HCT116 (cell line): ENCODE measurements around the gene CDC14A. TPM values are rescaled to one million over a fixed set of nuclear protein-coding genes. Genes with fewer than 3 reads are reported as not detected.

Experiments used
- ATAC-seq: fragments of 200-7000 bp; cut with Tn5 transposase; 2 replicates; pipeline ENCODE4 v1.9.1; 2020; ENCODE audit warnings: mild to moderate bottlenecking, moderate library complexity
- BruUV-seq: library from RNA; stranded (reverse); fragments of 400-500 nt; replicated peaks from 2 replicates; lab custom pipeline; 2021; lab: Mats Ljungman, UMichigan
- CTCF ChIA-PET: fragments of 300-600 bp; sonication (Branson Sonifier 250); formaldehyde crosslinking; loops from one replicate; lab custom pipeline; 2021; ENCODE audit warnings: antibody characterized with exemption; lab: Charles Lee
- POLR2A ChIA-PET: fragments of 300-600, 350-600 bp; sonication (Branson Sonifier 250); formaldehyde crosslinking; loops from one replicate; lab custom pipeline; 2021; ENCODE audit warnings: antibody characterized with exemption; lab: Charles Lee
- RAD21 ChIA-PET, 2 experiments: fragments of 300-600 bp; sonication (Branson Sonifier 250); formaldehyde crosslinking; loops; one replicate each; lab custom pipeline; 2023; ENCODE audit warnings: low total read pairs in 2 of 2; ENCODE audit not compliant: uncharacterized antibody in 2 of 2, unreplicated experiment in 2 of 2, low non-redundant PET in 1 of 2; lab: Charles Lee
- DNase-seq: peaks from one replicate; pipeline ENCODE4 v3.0.0-alpha.2; 2010; ENCODE audit warnings: low read depth, low spot score
- H2AFZ ChIP-seq: fragments of 200-600 bp; shearing (Covaris generic), sonication (generic); 2 replicates; pipeline ENCODE4 v1.6.1; 2017; ENCODE audit warnings: low read depth, mixed run types, mixed read lengths, antibody characterized with exemption, low read length; ENCODE audit not compliant: poor library complexity, severe bottlenecking
- H3K27ac ChIP-seq: 2 replicates; pipeline ENCODE4 v1.5.1; 2012; ENCODE audit warnings: low read depth, low read length
- H3K27me3 ChIP-seq: fragments of 200-600 bp; sonication (generic); 2 replicates; pipeline ENCODE4 v1.6.1; 2016; ENCODE audit warnings: mixed run types, low read length, mixed read lengths; ENCODE audit not compliant: insufficient read depth
- H3K36me3 ChIP-seq, 2 experiments: fragments of 200-500 bp in 1 of 2; fragments of 200-600 bp in 1 of 2; sonication (Bioruptor generic) in 1 of 2; sonication (generic) in 1 of 2; 2 replicates each; pipeline versions ENCODE4 v1.5.1 to v1.6.1; 2014 to 2016; ENCODE audit warnings: low read length in 2 of 2, inconsistent platforms in 1 of 2, mixed read lengths in 1 of 2, mixed run types in 1 of 2; ENCODE audit not compliant: insufficient read depth in 2 of 2, control insufficient read depth in 1 of 2
- H3K4me1 ChIP-seq, 2 experiments: fragments of 200-600 bp in 1 of 2; sonication (generic) in 1 of 2; 2 replicates each; pipeline versions ENCODE4 v1.5.1 to v1.6.1; 2012 to 2017; ENCODE audit warnings: low read length in 2 of 2, inconsistent platforms in 1 of 2, mild to moderate bottlenecking in 1 of 2, mixed read lengths in 1 of 2, mixed run types in 1 of 2, moderate library complexity in 1 of 2; ENCODE audit not compliant: insufficient read depth in 2 of 2, control insufficient read depth in 1 of 2
- H3K4me2 ChIP-seq: fragments of 200-600 bp; sonication (generic); 2 replicates; pipeline ENCODE4 v1.6.1; 2017; ENCODE audit warnings: mixed run types, low read length, mixed read lengths
- H3K4me3 ChIP-seq, 2 experiments: fragments of 200-600 bp in 1 of 2; sonication (generic) in 1 of 2; replicated peaks in 1 of 2; 2 replicates each; pipeline ENCODE4 v1.5.1; 2011 to 2016; ENCODE audit warnings: low read length in 2 of 2, control low read depth in 1 of 2, low read depth in 1 of 2, mild to moderate bottlenecking in 1 of 2, mixed read lengths in 1 of 2, mixed run types in 1 of 2
- H3K79me2 ChIP-seq: fragments of 200-600 bp; sonication (generic); 2 replicates; pipeline ENCODE4 v1.6.1; 2017; ENCODE audit warnings: mild to moderate bottlenecking, mixed run types, low read length, moderate library complexity, mixed read lengths; ENCODE audit not compliant: insufficient read depth
- H3K9ac ChIP-seq: fragments of 200-600 bp; sonication (generic); 2 replicates; pipeline ENCODE4 v1.6.1; 2016; ENCODE audit warnings: low read length, mixed read lengths
- H3K9me2 ChIP-seq: fragments of 200-600 bp; sonication (generic), shearing (Covaris generic); 2 replicates; pipeline ENCODE4 v1.6.1; 2017; ENCODE audit warnings: mixed run types, mild to moderate bottlenecking, moderate library complexity; ENCODE audit not compliant: insufficient read depth
- H3K9me3 ChIP-seq, 2 experiments: fragments of 200-500 bp in 1 of 2; fragments of 200-600 bp in 1 of 2; sonication (Bioruptor generic) in 1 of 2; sonication (generic) in 1 of 2; 2 replicates each; pipeline ENCODE4 v1.6.1; 2014 to 2017; ENCODE audit warnings: low read length in 2 of 2, mixed read lengths in 2 of 2, inconsistent platforms in 1 of 2, low read depth in 1 of 2, mild to moderate bottlenecking in 1 of 2, mixed run types in 1 of 2, moderate library complexity in 1 of 2; ENCODE audit not compliant: control insufficient read depth in 1 of 2, insufficient read depth in 1 of 2
- H4K20me1 ChIP-seq: fragments of 200-600 bp; sonication (generic), shearing (Covaris generic); 2 replicates; pipeline ENCODE4 v1.6.1; 2017; ENCODE audit warnings: mixed run types, mild to moderate bottlenecking, moderate library complexity; ENCODE audit not compliant: insufficient read depth
- ATF3 ChIP-seq: IDR thresholded peaks from 2 replicates; pipeline ENCODE4 v1.6.1; 2012
- EGR1 ChIP-seq: IDR thresholded peaks from 2 replicates; pipeline ENCODE4 v1.6.1; 2012; ENCODE audit warnings: low read depth
- ELF1 ChIP-seq: IDR thresholded peaks from 2 replicates; pipeline ENCODE4 v1.6.1; 2012; ENCODE audit warnings: low read depth, borderline replicate concordance
- EZH2 ChIP-seq: fragments of 200-600 bp; sonication (generic); IDR thresholded peaks from 2 replicates; pipeline ENCODE4 v1.6.1; 2017; ENCODE audit warnings: antibody characterized with exemption, mixed run types
- POLR2A ChIP-seq: IDR thresholded peaks from 2 replicates; pipeline ENCODE4 v1.7.0; 2011; ENCODE audit warnings: borderline replicate concordance; ENCODE audit not compliant: insufficient read depth, insufficient read length; ENCODE audit errors: extremely low read depth
- ZBTB33 ChIP-seq: IDR thresholded peaks from 2 replicates; pipeline ENCODE4 v1.6.1; 2011; ENCODE audit warnings: mild to moderate bottlenecking, low read length, moderate library complexity; ENCODE audit not compliant: insufficient replicate concordance; ENCODE audit errors: extremely low read depth
- ZFX ChIP-seq: fragments of 450-650 bp; IDR thresholded peaks from 2 replicates; pipeline ENCODE4 v1.6.1; 2017
- ZNF274 ChIP-seq: fragments of 200-500 bp; sonication (Bioruptor generic); IDR thresholded peaks from 2 replicates; pipeline ENCODE4 v1.6.1; 2014; ENCODE audit warnings: mild to moderate bottlenecking, low read depth, low read length, inconsistent platforms
- intact Hi-C: fragments of 100-400 bp; cut with micrococcal nuclease; formaldehyde crosslinking; loops from 2 replicates; pipeline ENCODE4 v1.10.0; 2022
- total RNA-seq: library from RNA; stranded (reverse); gene quantifications from one replicate; pipeline ENCODE4 v1.2.1, GENCODE V29; 2021; ENCODE audit not compliant: unreplicated experiment
- TF ChIP-seq, protein P1 (sequence below): IDR thresholded peaks from 2 replicates; pipeline ENCODE4 v1.6.1; 2012
- TF ChIP-seq, protein P2 (sequence below): IDR thresholded peaks from 2 replicates; pipeline ENCODE4 v1.6.1; 2012; ENCODE audit warnings: low read depth

CDC14A gene
- total RNA-seq, 1 experiment from 2014 or later, result 5.1 TPM

DNA sequence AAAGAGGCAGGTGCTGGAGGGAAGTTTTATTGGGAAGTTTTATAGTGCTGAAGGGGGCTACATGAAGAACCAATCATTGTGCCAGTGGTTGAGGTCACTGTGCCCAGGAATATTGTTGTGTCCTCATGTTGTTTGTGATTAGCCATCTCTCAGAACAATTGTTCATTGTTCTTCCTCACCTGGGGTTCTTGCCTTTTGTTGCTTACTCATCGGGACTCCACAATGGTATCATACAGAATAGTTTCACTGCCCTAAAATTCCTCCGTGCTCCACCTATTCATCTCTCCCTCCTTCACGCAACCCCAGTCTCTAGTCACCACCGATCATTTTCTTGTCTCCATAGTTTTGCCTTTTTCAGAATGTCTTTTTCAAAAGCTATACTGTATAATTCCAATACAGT is 38.9 kb upstream of the CDC14A start:
- CTCF ChIA-PET, result no interaction called here

GRCh38 chr1:100316622-100317021 is 35.7 kb upstream of the CDC14A start:
- no peaks in the 10 kb centered on the region for H3K79me2 ChIP-seq
- intact Hi-C loops, result no loop called here
- ATAC-seq (no peak), DNase-seq (no peak)
- no peaks in the 10 kb centered on the region for H3K27me3 ChIP-seq
- H3K27ac ChIP-seq, result no peak overlapping the region
- no peaks in the 10 kb centered on the region for H3K9me2 ChIP-seq
- H3K4me2 ChIP-seq, result no peak overlapping the region
- H3K4me3 ChIP-seq, result no peak overlapping the region
- RAD21 ChIA-PET, result no interaction called here
- peaks cover 0 to 6% of the 10 kb centered on the region in 2 experiments; a peak in 1 of 4 replicates for H3K9me3 ChIP-seq
- POLR2A ChIA-PET, result no interaction called here
- H4K20me1 ChIP-seq, result no peaks in the 10 kb centered on the region
- no peaks in the 10 kb centered on the region for H3K36me3 ChIP-seq
- H2AFZ ChIP-seq, result no peak overlapping the region
- CTCF ChIA-PET, result no interaction called here
- peaks cover 0 to 8% of the 10 kb centered on the region in 2 experiments; a peak in 1 of 4 replicates for H3K4me1 ChIP-seq
- H3K9ac ChIP-seq, result no peak overlapping the region
- no TSS peak for BruUV-seq
- TF ChIP-seq, protein P1, sequence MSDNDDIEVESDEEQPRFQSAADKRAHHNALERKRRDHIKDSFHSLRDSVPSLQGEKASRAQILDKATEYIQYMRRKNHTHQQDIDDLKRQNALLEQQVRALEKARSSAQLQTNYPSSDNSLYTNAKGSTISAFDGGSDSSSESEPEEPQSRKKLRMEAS, result no peak
- TF ChIP-seq POLR2A (no peak), EGR1 (no peak), ZBTB33 (no peak), EZH2 (no peak), ZFX (no peak), ZNF274 (no peak), ATF3 (no peak)

More for the DNA sequence above, 38.9 kb upstream of the CDC14A start:
- H3K9me2 ChIP-seq, result no peaks in the 10 kb centered on the region; the same call in 1 of the 2 replicates
- H3K36me3 ChIP-seq, result no peaks in the 10 kb centered on the region
- POLR2A ChIA-PET, result no interaction called here
- no TSS peak for BruUV-seq
- TF ChIP-seq, protein P2, sequence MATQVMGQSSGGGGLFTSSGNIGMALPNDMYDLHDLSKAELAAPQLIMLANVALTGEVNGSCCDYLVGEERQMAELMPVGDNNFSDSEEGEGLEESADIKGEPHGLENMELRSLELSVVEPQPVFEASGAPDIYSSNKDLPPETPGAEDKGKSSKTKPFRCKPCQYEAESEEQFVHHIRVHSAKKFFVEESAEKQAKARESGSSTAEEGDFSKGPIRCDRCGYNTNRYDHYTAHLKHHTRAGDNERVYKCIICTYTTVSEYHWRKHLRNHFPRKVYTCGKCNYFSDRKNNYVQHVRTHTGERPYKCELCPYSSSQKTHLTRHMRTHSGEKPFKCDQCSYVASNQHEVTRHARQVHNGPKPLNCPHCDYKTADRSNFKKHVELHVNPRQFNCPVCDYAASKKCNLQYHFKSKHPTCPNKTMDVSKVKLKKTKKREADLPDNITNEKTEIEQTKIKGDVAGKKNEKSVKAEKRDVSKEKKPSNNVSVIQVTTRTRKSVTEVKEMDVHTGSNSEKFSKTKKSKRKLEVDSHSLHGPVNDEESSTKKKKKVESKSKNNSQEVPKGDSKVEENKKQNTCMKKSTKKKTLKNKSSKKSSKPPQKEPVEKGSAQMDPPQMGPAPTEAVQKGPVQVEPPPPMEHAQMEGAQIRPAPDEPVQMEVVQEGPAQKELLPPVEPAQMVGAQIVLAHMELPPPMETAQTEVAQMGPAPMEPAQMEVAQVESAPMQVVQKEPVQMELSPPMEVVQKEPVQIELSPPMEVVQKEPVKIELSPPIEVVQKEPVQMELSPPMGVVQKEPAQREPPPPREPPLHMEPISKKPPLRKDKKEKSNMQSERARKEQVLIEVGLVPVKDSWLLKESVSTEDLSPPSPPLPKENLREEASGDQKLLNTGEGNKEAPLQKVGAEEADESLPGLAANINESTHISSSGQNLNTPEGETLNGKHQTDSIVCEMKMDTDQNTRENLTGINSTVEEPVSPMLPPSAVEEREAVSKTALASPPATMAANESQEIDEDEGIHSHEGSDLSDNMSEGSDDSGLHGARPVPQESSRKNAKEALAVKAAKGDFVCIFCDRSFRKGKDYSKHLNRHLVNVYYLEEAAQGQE, result no peak
- no peak for TF ChIP-seq ELF1
- no peaks in the 10 kb centered on the region for H4K20me1 ChIP-seq
- H3K9me3 ChIP-seq, result peaks cover 0 to 6% of the 10 kb centered on the region in 2 experiments; a peak in 1 of 4 replicates
- no peak overlapping the region for H3K27ac ChIP-seq
- peaks cover 0 to 8% of the 10 kb centered on the region in 2 experiments; a peak in 1 of 4 replicates for H3K4me1 ChIP-seq
- H2AFZ ChIP-seq, result peak overlapping the region; percentile 62
- peak; percentile 1 for DNase-seq
- H3K27me3 ChIP-seq, result no peaks in the 10 kb centered on the region
- RAD21 ChIA-PET, result no interaction called here
- intact Hi-C loops, result no loop called here
- H3K9ac ChIP-seq, result no peak overlapping the region
- no peaks in the 10 kb centered on the region for H3K79me2 ChIP-seq
- H3K4me2 ChIP-seq, result peak overlapping the region; percentile 6
- ATAC-seq, result peak; percentile 44; the same call in 1 of the 2 replicates
- H3K4me3 ChIP-seq, result no peak overlapping the region
